A673 (cell line): Measurements from ENCODE around the gene CUL7. TPM values are rescaled to one million over a fixed set of nuclear protein-coding genes. Genes with fewer than 3 reads are reported as not detected.
"Not testable (repeated sequence)": the region's sequence is repeated elsewhere in the genome, so short reads cannot be mapped to it uniquely, and the experiment has no call there.

Experiments used
- BruUV-seq: library from RNA; stranded (reverse); fragments of 400-500 nt; replicated peaks from 2 replicates; lab custom pipeline; 2021; lab: Mats Ljungman, UMichigan
- CTCF ChIA-PET: fragments of 300-600 bp; sonication (Branson Sonifier 250); formaldehyde crosslinking; loops from one replicate; lab custom pipeline; 2022; ENCODE audit warnings: antibody characterized with exemption; lab: Charles Lee
- POLR2A ChIA-PET: fragments of 300-600 bp; sonication (Branson Sonifier 250); formaldehyde crosslinking; loops from one replicate; lab custom pipeline; 2022; ENCODE audit warnings: antibody characterized with exemption; ENCODE audit not compliant: low non-redundant PET; lab: Charles Lee
- DNase-seq: peaks from one replicate; pipeline ENCODE4 v3.0.0-alpha.2; 2015; ENCODE audit warnings: low spot score
- H3K27ac ChIP-seq: fragments of 200-600 bp; sonication (generic); 2 replicates; pipeline ENCODE4 v1.5.1; 2016; ENCODE audit warnings: mixed run types, low read depth, mild to moderate bottlenecking, mixed read lengths, antibody characterized with exemption, low read length; ENCODE audit not compliant: poor library complexity, severe bottlenecking
- H3K27me3 ChIP-seq: fragments of 200-600 bp; sonication (generic); replicated peaks from 2 replicates; pipeline ENCODE4 v1.6.1; 2017; ENCODE audit warnings: mixed run types, low read depth, mild to moderate bottlenecking, mixed read lengths, antibody characterized with exemption, low read length; ENCODE audit not compliant: insufficient read depth, poor library complexity
- H3K36me3 ChIP-seq: fragments of 200-600 bp; sonication (generic); 2 replicates; pipeline ENCODE4 v1.6.1; 2016; ENCODE audit warnings: mixed run types, mild to moderate bottlenecking, mixed read lengths, antibody characterized with exemption, low read length; ENCODE audit not compliant: insufficient read depth, poor library complexity, severe bottlenecking
- H3K4me1 ChIP-seq: fragments of 200-600 bp; sonication (generic); 2 replicates; pipeline ENCODE4 v1.6.1; 2017; ENCODE audit warnings: mixed run types, mild to moderate bottlenecking, mixed read lengths, antibody characterized with exemption, low read length; ENCODE audit not compliant: insufficient read depth, poor library complexity, severe bottlenecking
- H3K4me3 ChIP-seq: fragments of 200-600 bp; sonication (generic); 2 replicates; pipeline ENCODE4 v1.5.1; 2016; ENCODE audit warnings: low read depth, mixed run types, mild to moderate bottlenecking, mixed read lengths, low read length; ENCODE audit not compliant: poor library complexity, severe bottlenecking
- H3K9me3 ChIP-seq: fragments of 200-600 bp; sonication (generic); 2 replicates; pipeline ENCODE4 v1.6.1; 2016; ENCODE audit warnings: mixed run types, low read depth, mild to moderate bottlenecking, mixed read lengths, antibody characterized with exemption, low read length; ENCODE audit not compliant: poor library complexity, severe bottlenecking
- CTCF ChIP-seq: fragments of 300-800, 200-600 bp; sonication (generic); conservative IDR thresholded peaks from 2 replicates; pipeline ENCODE4 v1.5.1; 2017; ENCODE audit warnings: low read depth, mild to moderate bottlenecking, antibody characterized with exemption, low read length, moderate library complexity, mixed read lengths
- EZH2 ChIP-seq: fragments of 200-600 bp; sonication (generic); IDR thresholded peaks from 2 replicates; pipeline ENCODE4 v1.6.1; 2017; ENCODE audit warnings: borderline replicate concordance, low read depth, mild to moderate bottlenecking, mixed read lengths, antibody characterized with exemption, low read length; ENCODE audit not compliant: poor library complexity, severe bottlenecking
- intact Hi-C: fragments of 100-400 bp; cut with micrococcal nuclease; formaldehyde crosslinking; loops from one replicate; pipeline ENCODE4 v1.10.0; 2022; ENCODE audit not compliant: unreplicated experiment
- total RNA-seq: library from RNA; stranded (reverse); gene quantifications from 2 replicates; pipeline ENCODE4 v1.2.3, GENCODE V29; 2021

CUL7 gene
- total RNA-seq, 1 experiment from 2014 or later, result 29.4 TPM

GRCh38 chr6:43047998-43048397, 5.7 kb downstream of the CUL7 start:
- no peak for DNase-seq
- peaks cover 66% of the 10 kb centered on the region for H3K36me3 ChIP-seq
- H3K4me3 ChIP-seq, result no peak overlapping the region
- no TSS peak for BruUV-seq
- TF ChIP-seq CTCF (no peak), EZH2 (no peak)
- intact Hi-C loops, result no loop called here
- no peaks in the 10 kb centered on the region for H3K27me3 ChIP-seq
- ChIA-PET CTCF (no interaction called here), POLR2A (no interaction called here)
- H3K9me3 ChIP-seq, result no peaks in the 10 kb centered on the region
- H3K27ac ChIP-seq, result no peak overlapping the region
- H3K4me1 ChIP-seq, result peaks cover 19% of the 10 kb centered on the region

- BruUV-seq, result no TSS peak
Observed at GRCh38 chr6:43045371-43045930, 8.2 kb downstream of the CUL7 start.

GRCh38 chr6:43043310-43043709, 10.3 kb downstream of the CUL7 start:
- intact Hi-C loops, result no loop called here
- Histone ChIP-seq H3K4me1 (no peaks in the 10 kb centered on the region), H3K4me3 (no peak overlapping the region), H3K9me3 (no peaks in the 10 kb centered on the region), H3K27me3 (no peaks in the 10 kb centered on the region), H3K27ac (no peak overlapping the region), H3K36me3 (peaks cover 55% of the 10 kb centered on the region)
- CTCF ChIA-PET, result no interaction called here
- POLR2A ChIA-PET, result no interaction called here
- TF ChIP-seq CTCF (no peak), EZH2 (no peak)
- BruUV-seq, result no TSS peak
- no peak for DNase-seq

More at GRCh38 chr6:43045371-43045930, 8.2 kb downstream of the CUL7 start:
- H3K36me3 ChIP-seq, result peaks cover 64% of the 10 kb centered on the region
- no peaks in the 10 kb centered on the region for H3K4me1 ChIP-seq
- intact Hi-C loops, result no loop called here
- no peak for DNase-seq
- no peak overlapping the region for H3K4me3 ChIP-seq
- H3K9me3 ChIP-seq, result no peaks in the 10 kb centered on the region
- TF ChIP-seq CTCF, result no peak
- no peak for TF ChIP-seq EZH2
- H3K27ac ChIP-seq, result no peak overlapping the region
- no peaks in the 10 kb centered on the region for H3K27me3 ChIP-seq
- ChIA-PET CTCF (no interaction called here), POLR2A (interaction anchor here (0.8 kb wide), 1 partner anchor 14 kb away, joined by 3 read pairs; the partner anchor contains the start of genes KLC4 and MRPL2)

GRCh38 chr6:43041475-43041874, 12.2 kb downstream of the CUL7 start:
- peaks cover 52% of the 10 kb centered on the region for H3K36me3 ChIP-seq
- H3K9me3 ChIP-seq, DNase-seq, H3K4me1 ChIP-seq, H3K27me3 ChIP-seq, BruUV-seq, intact Hi-C loops, POLR2A ChIA-PET, CTCF ChIA-PET, H3K27ac ChIP-seq, H3K4me3 ChIP-seq: not testable (repeated sequence)
